HG02884 (cell line): Measurements from ENCODE around the gene UBXN6.

Experiments used
- ATAC-seq: cut with Tn5 transposase; IDR thresholded peaks from one replicate; pipeline ENCODE4 v1.9.1; 2021; ENCODE audit warnings: mild to moderate bottlenecking, moderate library complexity; ENCODE audit not compliant: unreplicated experiment

UBXN6 gene, protein sequence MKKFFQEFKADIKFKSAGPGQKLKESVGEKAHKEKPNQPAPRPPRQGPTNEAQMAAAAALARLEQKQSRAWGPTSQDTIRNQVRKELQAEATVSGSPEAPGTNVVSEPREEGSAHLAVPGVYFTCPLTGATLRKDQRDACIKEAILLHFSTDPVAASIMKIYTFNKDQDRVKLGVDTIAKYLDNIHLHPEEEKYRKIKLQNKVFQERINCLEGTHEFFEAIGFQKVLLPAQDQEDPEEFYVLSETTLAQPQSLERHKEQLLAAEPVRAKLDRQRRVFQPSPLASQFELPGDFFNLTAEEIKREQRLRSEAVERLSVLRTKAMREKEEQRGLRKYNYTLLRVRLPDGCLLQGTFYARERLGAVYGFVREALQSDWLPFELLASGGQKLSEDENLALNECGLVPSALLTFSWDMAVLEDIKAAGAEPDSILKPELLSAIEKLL

DNA sequence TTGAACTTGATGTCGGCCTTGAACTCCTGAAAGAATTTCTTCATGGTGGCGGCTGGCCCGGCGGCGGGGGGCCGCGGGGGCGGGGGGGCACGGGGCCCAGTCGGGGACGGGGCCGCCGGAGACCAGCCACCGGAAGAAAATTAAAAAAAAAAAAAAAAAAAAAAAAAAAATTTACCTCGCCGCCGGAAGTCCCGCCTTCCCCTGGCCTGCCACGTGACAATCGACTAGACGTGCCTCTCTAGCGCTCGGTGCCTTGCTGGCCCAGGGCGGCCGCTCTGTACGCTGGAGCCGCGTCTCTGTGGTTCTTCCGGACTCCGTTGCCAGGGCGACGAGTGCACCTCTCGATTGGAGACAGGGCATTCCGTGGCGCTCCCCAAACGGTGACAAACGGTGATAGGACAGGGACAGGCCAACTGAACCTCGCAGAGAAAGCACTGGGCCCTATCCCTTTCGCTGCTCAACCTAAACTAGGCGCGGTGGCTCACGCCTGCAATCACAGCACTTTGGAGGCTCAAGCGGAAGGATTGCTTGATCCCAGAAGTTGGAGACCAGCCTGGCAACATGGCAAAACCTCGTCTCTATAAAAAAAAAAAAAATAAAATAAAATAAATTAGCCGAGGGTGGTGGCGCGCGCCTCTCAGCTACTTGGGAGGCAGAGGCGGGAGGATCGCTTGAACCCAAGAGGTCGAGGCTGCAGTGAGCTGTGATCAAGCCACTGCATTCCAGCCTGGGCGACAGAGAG lies at the start of gene UBXN6:
Gene UBXN6, minus strand, starts transcription at position 141 of the 742 bp plus-strand sequence. Its CDS starts 97 bp downstream, at position 44.
- peak; percentile 76 for ATAC-seq

DNA sequence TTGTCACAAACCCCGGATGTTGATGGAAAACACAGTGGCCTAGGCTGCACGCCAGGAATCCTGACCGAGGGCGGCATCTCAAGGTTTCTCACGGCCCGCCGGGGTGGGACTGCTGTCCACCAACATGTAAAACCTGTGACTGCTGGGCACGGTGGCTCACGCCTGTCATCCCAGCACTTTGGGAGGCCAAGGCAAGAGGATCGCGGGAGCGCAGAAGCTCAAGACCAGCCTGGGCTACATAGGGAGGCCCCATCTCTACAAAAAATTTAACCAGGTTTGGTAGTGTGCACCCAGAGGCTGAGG lies 49.5 kb upstream of the UBXN6 start:
- ATAC-seq = no peak

- no peak for ATAC-seq
These were observed 49.0 kb upstream of the UBXN6 start for GRCh38 chr19:4506449-4507149.

GRCh38 chr19:4505570-4506448 lies 48.2 kb upstream of the UBXN6 start:
- no peak for ATAC-seq

GRCh38 chr19:4504891-4505569 lies 47.4 kb upstream of the UBXN6 start:
- no peak for ATAC-seq

DNA sequence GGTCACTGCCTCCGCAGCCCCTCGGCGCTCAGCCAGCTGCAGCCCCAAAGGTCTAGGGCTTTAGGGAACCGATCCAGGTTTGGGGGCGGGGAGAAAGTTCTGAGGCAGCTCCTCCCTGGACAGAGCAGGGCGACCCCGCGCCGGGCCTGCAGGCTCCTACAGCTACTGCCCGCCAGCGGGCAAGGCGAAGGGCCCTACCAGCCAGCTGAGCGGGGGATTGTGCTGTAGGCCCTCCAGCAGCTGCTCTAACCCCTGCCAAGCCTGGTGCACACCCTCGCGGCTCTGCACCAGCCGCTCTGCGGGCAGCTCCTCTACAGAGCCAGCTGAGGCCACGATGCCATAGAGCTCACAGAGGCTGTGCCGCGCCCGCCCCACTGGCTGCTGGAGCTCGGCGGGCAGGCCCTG lies 46.7 kb upstream of the UBXN6 start:
- ATAC-seq = no peak

DNA sequence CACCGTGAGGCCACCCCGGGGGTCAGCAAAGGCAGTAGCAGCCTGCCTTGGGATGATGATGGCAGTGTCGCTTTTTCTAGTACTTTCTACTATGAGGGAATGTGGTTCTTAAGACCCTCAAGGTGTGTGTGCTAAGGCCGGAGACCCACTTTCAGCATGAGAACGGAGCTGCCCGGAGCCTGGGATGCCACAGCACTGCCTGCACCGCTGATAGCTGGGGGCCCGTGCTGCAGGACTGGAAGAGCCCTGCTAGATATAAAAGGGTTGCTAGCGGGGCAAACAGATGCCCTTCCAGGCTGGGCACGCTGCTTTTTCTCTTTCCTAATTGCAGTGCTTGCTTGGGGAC lies 46.2 kb upstream of the UBXN6 start:
- no peak for ATAC-seq

- no peak for ATAC-seq
These were observed 45.7 kb upstream of the UBXN6 start for GRCh38 chr19:4503132-4503824.

DNA sequence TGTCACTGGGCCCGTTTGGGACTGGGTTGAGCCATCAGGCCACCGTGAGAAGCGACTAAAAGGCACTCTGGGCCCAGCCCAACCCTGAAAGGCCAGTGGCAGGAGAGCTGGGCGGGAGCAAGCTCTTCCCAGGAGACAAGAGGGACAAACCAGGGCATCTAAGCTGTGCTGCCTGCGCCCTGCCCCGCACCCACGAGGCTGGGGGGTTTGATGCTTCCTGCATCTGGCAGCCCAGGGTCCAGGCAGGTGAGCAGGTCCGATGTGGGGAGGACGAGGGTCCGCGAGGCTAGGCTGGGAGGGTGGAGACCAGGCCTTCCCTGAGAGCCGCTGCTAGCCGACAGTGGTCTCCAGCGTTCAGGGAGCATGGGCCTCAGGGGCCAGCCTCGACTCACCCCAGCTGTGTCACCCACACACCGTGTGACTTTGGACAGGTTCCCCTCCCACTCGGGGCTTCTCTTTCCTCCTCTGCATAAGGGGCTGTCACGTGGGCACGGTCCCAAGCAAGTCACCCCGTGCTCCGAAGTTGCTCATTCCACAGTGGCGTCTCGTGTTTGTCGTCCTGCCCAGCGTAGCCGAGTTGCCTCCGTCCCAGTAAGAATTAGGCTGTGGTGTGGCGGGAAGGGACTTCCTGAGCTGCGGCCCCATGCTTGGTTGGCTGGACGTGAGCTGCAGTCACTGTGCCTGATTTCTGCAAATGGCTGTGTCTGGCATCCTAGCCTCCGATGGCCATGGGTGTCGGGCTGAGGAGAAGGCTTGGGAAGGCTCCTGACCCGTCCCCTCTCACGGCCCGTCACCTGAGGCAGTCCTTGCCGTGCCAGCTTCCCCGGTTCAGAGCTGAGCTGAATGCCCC lies 44.9 kb upstream of the UBXN6 start:
- no peak for ATAC-seq

- ATAC-seq = no peak
These were observed 44.1 kb upstream of the UBXN6 start for GRCh38 chr19:4501691-4502090.

DNA sequence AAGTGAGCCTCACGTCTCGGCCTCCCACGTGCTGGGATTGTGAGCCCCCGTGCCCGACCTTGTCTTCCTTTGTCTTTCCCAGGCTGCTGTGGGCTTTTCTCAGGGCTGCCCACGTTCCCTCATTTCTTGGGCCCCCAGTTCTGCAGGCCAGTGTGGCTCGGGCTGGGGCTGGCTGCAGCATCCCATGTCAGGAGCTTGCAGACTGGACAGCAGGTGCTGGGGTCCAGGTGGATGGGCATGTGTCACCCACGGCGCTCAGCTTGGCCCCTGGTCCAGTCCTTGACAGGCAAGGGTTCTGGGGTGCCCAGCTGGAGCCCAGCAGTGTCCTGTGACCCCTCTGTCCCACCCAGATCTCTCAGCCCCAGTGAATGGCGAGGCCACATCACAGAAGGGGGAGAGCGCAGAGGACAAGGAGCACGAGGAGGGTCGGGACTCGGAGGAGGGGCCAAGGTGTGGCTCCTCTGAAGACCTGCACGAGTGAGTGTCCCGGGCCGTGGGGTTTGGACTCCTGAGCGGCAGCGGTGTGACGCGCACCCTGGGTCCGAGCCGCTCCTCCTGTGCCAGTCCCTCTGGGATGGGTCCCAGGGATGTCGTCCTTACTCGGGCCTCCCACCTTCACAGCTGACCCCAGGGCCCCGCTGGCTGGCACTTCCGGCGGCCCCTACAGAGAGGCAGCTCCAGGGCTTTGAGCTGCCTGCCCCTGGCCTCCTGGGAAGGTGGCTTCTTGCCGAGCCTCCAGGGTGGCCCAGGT lies 43.4 kb upstream of the UBXN6 start:
- ATAC-seq = no peak

- no peak for ATAC-seq
These were observed 42.3 kb upstream of the UBXN6 start for GRCh38 chr19:4499855-4500254.

GRCh38 chr19:4499318-4499717 lies 41.7 kb upstream of the UBXN6 start:
- ATAC-seq = no peak

DNA sequence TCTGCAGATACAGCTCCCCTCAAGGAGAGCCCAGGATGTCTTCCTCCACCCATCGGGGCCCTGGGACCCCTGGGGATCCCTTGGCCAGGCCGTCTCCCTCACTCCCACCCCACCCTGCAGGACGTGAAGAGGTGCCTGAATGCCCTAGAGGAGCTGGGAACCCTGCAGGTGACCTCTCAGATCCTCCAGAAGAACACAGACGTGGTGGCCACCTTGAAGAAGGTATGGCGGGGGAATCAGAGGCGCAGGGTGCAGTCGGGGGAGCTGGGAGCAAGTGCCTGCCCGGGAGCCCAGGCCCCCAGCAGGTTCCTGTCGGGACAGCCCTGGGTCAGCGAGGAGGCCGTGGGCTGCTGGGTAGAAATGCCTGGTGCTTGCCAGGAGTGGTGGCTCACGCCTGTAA lies 41.1 kb upstream of the UBXN6 start:
- ATAC-seq = no peak

DNA sequence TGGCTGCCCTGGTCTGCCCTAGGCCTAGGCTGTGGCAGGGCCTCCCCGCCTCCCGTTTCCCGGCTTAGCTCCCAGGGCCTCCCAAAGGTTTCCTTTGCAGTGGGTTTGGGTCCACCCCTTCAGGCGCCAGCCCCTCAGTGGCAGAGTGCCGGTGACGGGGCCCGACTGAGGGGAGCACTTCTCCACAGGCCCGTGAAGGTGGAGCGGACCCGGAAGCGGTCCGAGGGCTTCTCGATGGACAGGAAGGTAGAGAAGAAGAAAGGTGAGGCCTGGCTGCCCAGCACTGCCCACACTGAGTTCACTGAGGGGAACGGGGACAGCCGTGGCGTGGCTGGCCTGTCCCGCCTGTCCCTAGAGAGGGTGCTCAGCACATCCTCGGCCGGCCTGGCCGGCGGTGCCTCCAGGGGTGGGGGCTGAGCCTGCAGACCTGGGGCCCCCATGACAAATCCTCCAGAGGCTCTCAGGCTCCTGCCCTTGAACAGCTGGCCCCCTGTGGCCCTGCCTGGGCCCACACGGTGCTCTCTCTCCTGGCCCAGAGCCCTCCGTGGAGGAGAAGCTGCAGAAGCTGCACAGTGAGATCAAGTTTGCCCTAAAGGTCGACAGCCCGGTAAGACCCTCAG lies 40.3 kb upstream of the UBXN6 start:
- ATAC-seq = no peak

GRCh38 chr19:4496304-4496703 lies 38.7 kb upstream of the UBXN6 start:
- ATAC-seq = no peak

DNA sequence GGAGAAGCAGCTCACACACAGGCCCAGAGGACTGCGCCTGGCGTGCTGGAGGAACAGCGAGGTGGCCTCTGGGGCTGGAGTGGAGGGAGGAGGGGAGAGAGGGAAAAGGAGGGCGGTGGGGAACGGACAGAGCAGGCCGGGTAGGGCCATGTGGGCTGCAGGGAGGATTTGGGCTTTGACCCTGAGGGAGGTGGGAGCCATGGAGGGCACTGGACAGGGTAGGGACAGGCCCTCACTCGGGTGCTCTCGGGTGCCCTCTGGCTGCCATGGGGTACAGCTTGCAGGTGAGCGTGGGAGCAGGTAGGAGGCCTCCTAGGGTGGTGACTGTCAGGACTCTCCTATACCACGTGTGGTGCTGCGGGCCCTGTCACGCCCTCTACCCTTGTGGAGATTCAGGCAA lies 37.9 kb upstream of the UBXN6 start:
- no peak for ATAC-seq

DNA sequence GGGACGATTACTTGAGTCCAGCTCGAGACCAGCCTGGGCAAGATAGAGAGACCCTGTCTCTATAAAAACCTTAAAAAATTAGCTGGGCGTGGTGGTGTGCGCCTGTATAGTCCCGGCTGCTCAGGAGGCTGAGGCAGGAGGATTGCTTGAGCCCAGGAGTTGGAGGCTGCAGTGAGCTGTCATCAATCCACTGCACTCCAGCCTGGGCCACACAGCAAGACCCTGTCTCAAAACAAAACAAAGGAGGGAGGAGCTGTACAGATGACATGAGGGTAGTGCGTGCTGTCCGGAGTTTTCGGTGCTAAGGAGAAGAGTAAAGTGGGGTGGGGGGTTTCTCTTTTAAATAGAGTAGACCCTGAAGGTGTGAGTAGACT lies 37.1 kb upstream of the UBXN6 start:
- ATAC-seq = no peak
